H1 (cell line): ENCODE results near the gene BTN1A1. TPM values are rescaled to one million over a fixed set of nuclear protein-coding genes. Genes with fewer than 3 reads are reported as not detected.

Experiments
- ASH2L ChIP-seq: fragments of 200-600, 300-600 bp; sonication (generic); IDR thresholded peaks from one replicate; pipeline ENCODE4 v1.7.1; 2017; ENCODE audit warnings: low read length
- BACH1 ChIP-seq: IDR thresholded peaks from 2 replicates; pipeline ENCODE4 v1.6.1; 2012; ENCODE audit warnings: low read length, improper control_type of control experiment
- BRCA1 ChIP-seq: IDR thresholded peaks from 2 replicates; pipeline ENCODE4 v1.6.1; 2012; ENCODE audit warnings: low read depth, low read length, improper control_type of control experiment
- CEBPB ChIP-seq: IDR thresholded peaks from 2 replicates; pipeline ENCODE4 v1.6.1; 2012; ENCODE audit warnings: low read depth, low read length
- CTBP2 ChIP-seq: IDR thresholded peaks from 2 replicates; pipeline ENCODE4 v1.7.0; 2011; ENCODE audit warnings: borderline replicate concordance, mild to moderate bottlenecking, moderate library complexity, mixed read lengths, low read length; ENCODE audit not compliant: insufficient read depth, insufficient read length
- EGR1 ChIP-seq: IDR thresholded peaks from 2 replicates; pipeline ENCODE4 v1.6.1; 2011; ENCODE audit warnings: low read depth, low read length, borderline replicate concordance
- FOSL1 ChIP-seq: IDR thresholded peaks from 2 replicates; pipeline ENCODE4 v1.6.1; 2011; ENCODE audit warnings: mild to moderate bottlenecking, low read depth, low read length, moderate library complexity; ENCODE audit not compliant: insufficient read depth
- KDM5A ChIP-seq: fragments of 200-600 bp; IDR thresholded peaks from 2 replicates; pipeline ENCODE4 v1.7.1; 2012; ENCODE audit warnings: mild to moderate bottlenecking, low read length, inconsistent platforms, mixed read lengths
- MAFK ChIP-seq: IDR thresholded peaks from 2 replicates; pipeline ENCODE4 v1.6.1; 2012; ENCODE audit warnings: low read depth, mild to moderate bottlenecking, improper control_type of control experiment, low read length
- NANOG ChIP-seq: IDR thresholded peaks from 2 replicates; pipeline ENCODE4 v1.6.1; 2011; ENCODE audit warnings: low read length, low read depth, mild to moderate bottlenecking, inconsistent platforms; ENCODE audit not compliant: insufficient read depth, poor library complexity, severe bottlenecking
- PHF8 ChIP-seq: fragments of 200-600 bp; sonication (generic); conservative IDR thresholded peaks from 2 replicates; pipeline ENCODE4 v1.7.1; 2012; ENCODE audit warnings: low read depth, mild to moderate bottlenecking, inconsistent platforms, low read length, moderate library complexity
- POU5F1 ChIP-seq: IDR thresholded peaks from 2 replicates; pipeline ENCODE4 v1.6.1; 2011; ENCODE audit warnings: low read depth, mild to moderate bottlenecking, low read length, moderate library complexity
- RAD21 ChIP-seq, 2 experiments: IDR thresholded peaks in 1 of 2; conservative IDR thresholded peaks in 1 of 2; 2 replicates each; pipeline ENCODE4 v1.6.1; 2011; ENCODE audit warnings: low read depth in 2 of 2, low read length in 2 of 2, improper control_type of control experiment in 1 of 2, inconsistent platforms in 1 of 2, mild to moderate bottlenecking in 1 of 2, moderate library complexity in 1 of 2
- RBBP5 ChIP-seq: IDR thresholded peaks from 2 replicates; pipeline ENCODE4 v1.7.1; 2012; ENCODE audit warnings: low read depth, mild to moderate bottlenecking, inconsistent platforms, low read length, moderate library complexity, borderline replicate concordance
- TAF7 ChIP-seq: optimal IDR thresholded peaks from 2 replicates; pipeline ENCODE3; 2011; ENCODE audit warnings: low read depth, mild to moderate bottlenecking, inconsistent platforms, low read length, moderate library complexity, borderline replicate concordance
- TBP ChIP-seq: IDR thresholded peaks from 2 replicates; pipeline ENCODE4 v1.6.1; 2011; ENCODE audit warnings: low read depth, low read length, improper control_type of control experiment
- TEAD4 ChIP-seq: IDR thresholded peaks from 2 replicates; pipeline ENCODE4 v1.6.1; 2012; ENCODE audit warnings: low read depth, low read length, inconsistent platforms, mixed read lengths
- YY1 ChIP-seq: IDR thresholded peaks from 2 replicates; pipeline ENCODE4 v1.6.1; 2011; ENCODE audit warnings: low read depth, mild to moderate bottlenecking, low read length
- polyA plus RNA-seq, 7 experiments: library from polyadenylated mRNA; depleted of rRNA in 3 of 7; stranded (reverse) in 5 of 7; unstranded in 2 of 7; fragments of >200 nt in 5 of 7; fragments of 200-250 nt in 2 of 7; gene quantifications; 1 replicate in 5 of 7; 2 replicates in 1 of 7; 4 replicates in 1 of 7; pipeline versions ENCODE4 v1.2.1 to v1.2.3, GENCODE V29; 2011 to 2013; ENCODE audit warnings: missing spikeins in 2 of 7, mixed read lengths in 2 of 7
- total RNA-seq: library from RNA; stranded (reverse); fragmentation: NEBNext Ultra II Directional; extraction: Animal tissue kit (Norgen Biotek cat#: 25700); gene quantifications from 2 replicates; pipeline ENCODE4 v1.2.1, GENCODE V29; 2021
- TF ChIP-seq, protein P1 (sequence below): IDR thresholded peaks from 2 replicates; pipeline ENCODE4 v1.6.1; 2011; ENCODE audit warnings: low read length, improper control_type of control experiment
- TF ChIP-seq, protein P2 (sequence below): IDR thresholded peaks from 2 replicates; pipeline ENCODE4 v1.6.1; 2012; ENCODE audit warnings: low read length, inconsistent platforms

BTN1A1 gene
- total and polyA plus RNA-seq, 2 of the 8 experiments (the other 6 are each of a cell fraction or from before 2014, with no cell fraction given) = 0.28 to 0.35 TPM

DNA sequence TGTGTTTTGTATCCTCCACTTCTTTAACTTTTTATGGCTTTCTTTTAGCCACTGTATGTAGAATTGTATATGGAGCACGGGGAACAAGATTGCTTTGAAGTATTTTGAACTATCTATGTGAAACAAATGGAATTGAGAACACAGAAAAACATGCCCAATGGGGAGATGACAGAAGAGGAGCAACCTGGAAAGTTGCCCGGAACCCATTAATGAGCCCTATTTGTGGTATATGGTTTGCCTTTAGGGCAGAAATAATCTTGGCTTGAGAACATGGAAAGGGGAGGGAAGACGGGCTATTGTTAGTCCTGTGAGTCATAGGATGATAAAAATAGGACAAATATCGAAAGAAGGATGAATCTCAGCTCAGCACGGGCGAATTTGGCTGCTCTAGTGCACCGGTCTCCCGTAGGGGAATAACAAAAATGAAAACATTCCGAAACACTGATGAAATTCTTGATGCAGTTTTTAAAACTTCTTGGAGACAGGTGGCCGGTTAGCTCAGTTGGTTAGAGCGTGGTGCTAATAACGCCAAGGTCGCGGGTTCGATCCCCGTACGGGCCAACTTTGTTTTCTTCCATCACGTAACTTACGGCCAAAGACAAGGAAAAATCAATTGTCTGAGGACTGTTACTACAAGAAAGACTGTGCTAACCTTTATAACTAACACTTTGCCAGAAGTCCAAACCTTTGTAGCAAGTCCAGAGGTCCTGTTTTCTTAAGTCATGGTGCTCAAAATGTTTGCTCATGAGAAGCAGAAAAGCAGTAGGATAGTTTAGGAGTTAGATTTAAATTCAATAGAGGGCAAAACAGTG is 53.7 kb downstream of the BTN1A1 start (continued):
- TF ChIP-seq FOSL1 (no peak), KDM5A (no peak), ASH2L (peak; percentile 96), RAD21 (IDR thresholded peaks at IDR 0.05 in 1 of 2, conservative IDR thresholded peaks at IDR 0.05 in 1 of 2; ENCODE audit: low read depth in 2 of 2, low read length in 2 of 2) (no peak), YY1 (no peak), BRCA1 (no peak), RBBP5 (0 out of 2 replicates have a peak, but pooled peaks have one; percentile 77), EGR1 (0 out of 2 replicates have a peak, but pooled peaks have one; percentile 8), NANOG (no peak), CTBP2 (no peak), CEBPB (peak; percentile 64), MAFK (peak; percentile 88; the same call in 1 of the 2 replicates), POU5F1 (no peak), BACH1 (no peak), TBP (peak; percentile 99), TEAD4 (peak; percentile 75), TAF7 (peak; percentile 73), PHF8 (no peak; the same call in 1 of the 2 replicates)
- TF ChIP-seq, protein P1, sequence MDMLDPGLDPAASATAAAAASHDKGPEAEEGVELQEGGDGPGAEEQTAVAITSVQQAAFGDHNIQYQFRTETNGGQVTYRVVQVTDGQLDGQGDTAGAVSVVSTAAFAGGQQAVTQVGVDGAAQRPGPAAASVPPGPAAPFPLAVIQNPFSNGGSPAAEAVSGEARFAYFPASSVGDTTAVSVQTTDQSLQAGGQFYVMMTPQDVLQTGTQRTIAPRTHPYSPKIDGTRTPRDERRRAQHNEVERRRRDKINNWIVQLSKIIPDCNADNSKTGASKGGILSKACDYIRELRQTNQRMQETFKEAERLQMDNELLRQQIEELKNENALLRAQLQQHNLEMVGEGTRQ = no peak
- TF ChIP-seq, protein P2, sequence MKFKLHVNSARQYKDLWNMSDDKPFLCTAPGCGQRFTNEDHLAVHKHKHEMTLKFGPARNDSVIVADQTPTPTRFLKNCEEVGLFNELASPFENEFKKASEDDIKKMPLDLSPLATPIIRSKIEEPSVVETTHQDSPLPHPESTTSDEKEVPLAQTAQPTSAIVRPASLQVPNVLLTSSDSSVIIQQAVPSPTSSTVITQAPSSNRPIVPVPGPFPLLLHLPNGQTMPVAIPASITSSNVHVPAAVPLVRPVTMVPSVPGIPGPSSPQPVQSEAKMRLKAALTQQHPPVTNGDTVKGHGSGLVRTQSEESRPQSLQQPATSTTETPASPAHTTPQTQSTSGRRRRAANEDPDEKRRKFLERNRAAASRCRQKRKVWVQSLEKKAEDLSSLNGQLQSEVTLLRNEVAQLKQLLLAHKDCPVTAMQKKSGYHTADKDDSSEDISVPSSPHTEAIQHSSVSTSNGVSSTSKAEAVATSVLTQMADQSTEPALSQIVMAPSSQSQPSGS = peak; percentile 21; the same call in 1 of the 2 replicates
